Natural killer cell (primary cell): Measurements from ENCODE around the gene FAM3A. TPM values are rescaled to one million over a fixed set of nuclear protein-coding genes. Genes with fewer than 3 reads are reported as not detected.

Experiments
- ATAC-seq, 3 donors: fragments of 150-1000 bp in 2 of 3; fragments of 200-7000 bp in 1 of 3; cut with Tn5 transposase; 1 replicate in 1 of 3; 2 replicates in 2 of 3; pipeline ENCODE4 v1.10.0; 2021; ENCODE audit warnings: mild to moderate bottlenecking in 2 of 3, moderate library complexity in 2 of 3
- DNase-seq, 2 donors: peaks; one replicate each; pipeline versions ENCODE4 v3.0.0 to v3.0.0-alpha.2; 2013 to 2021; ENCODE audit warnings: mixed read lengths in 1 of 2
- H3K27ac ChIP-seq: one replicate; pipeline ENCODE4 v1.5.1; 2013; ENCODE audit warnings: mild to moderate bottlenecking, low read length
- H3K27me3 ChIP-seq: one replicate; pipeline ENCODE4 v1.6.1; 2013; ENCODE audit warnings: low read length; ENCODE audit not compliant: control insufficient read depth, insufficient read depth
- H3K36me3 ChIP-seq: one replicate; pipeline ENCODE4 v1.6.1; 2013; ENCODE audit warnings: low read length; ENCODE audit not compliant: control insufficient read depth, insufficient read depth
- H3K4me1 ChIP-seq: one replicate; pipeline ENCODE4 v1.6.1; 2013; ENCODE audit warnings: low read length; ENCODE audit not compliant: control insufficient read depth, insufficient read depth
- H3K4me3 ChIP-seq: one replicate; pipeline ENCODE4 v1.5.1; 2013; ENCODE audit warnings: low read length
- H3K9me3 ChIP-seq: one replicate; pipeline ENCODE4 v1.6.1; 2013; ENCODE audit warnings: low read length; ENCODE audit not compliant: control insufficient read depth, insufficient read depth
- H3K27ac Mint-ChIP-seq, 2 donors: one replicate each; pipeline ENCODE4 v1.8.0; 2022; ENCODE audit warnings: mild to moderate bottlenecking in 2 of 2, mixed read lengths in 2 of 2, moderate library complexity in 1 of 2
- H3K27me3 Mint-ChIP-seq, 2 donors: one replicate each; pipeline ENCODE4 v1.8.0; 2022; ENCODE audit warnings: low read depth in 2 of 2, mixed read lengths in 2 of 2
- H3K36me3 Mint-ChIP-seq: one replicate; pipeline ENCODE4 v1.8.0; 2022; ENCODE audit warnings: mixed read lengths
- H3K4me1 Mint-ChIP-seq, 2 donors: one replicate each; pipeline ENCODE4 v1.8.0; 2022; ENCODE audit warnings: mixed read lengths in 2 of 2
- H3K4me3 Mint-ChIP-seq: one replicate; pipeline ENCODE4 v1.8.0; 2022; ENCODE audit warnings: mild to moderate bottlenecking, moderate library complexity, mixed read lengths
- H3K9me3 Mint-ChIP-seq, 2 donors: one replicate each; pipeline ENCODE4 v1.8.0; 2022; ENCODE audit warnings: mixed read lengths in 2 of 2
- CTCF ChIP-seq: fragments of 200-600 bp; IDR thresholded peaks from one replicate; pipeline ENCODE4 v1.8.0; 2022; ENCODE audit warnings: antibody characterized with exemption
- WGBS: methylation state at CpG from one replicate; pipeline ENCODE4 v1.1.7; 2013; ENCODE audit warnings: missing lambda C conversion rate; ENCODE audit not compliant: insufficient coverage; 5-methylcytosine and 5-hydroxymethylcytosine counted together
- intact Hi-C: fragments of 100-400 bp; cut with micrococcal nuclease; formaldehyde crosslinking; loops from one replicate; pipeline ENCODE4 v1.14.2; 2022
- total RNA-seq, 4 donors: library from RNA; stranded (reverse); fragments of 120-200 nt in 1 of 4; gene quantifications; one replicate each; pipeline versions ENCODE4 v1.2.3 to v1.2.4, GENCODE V29; 2013 to 2022

Gene FAM3A
- total RNA-seq, 3 donors from 2014 or later (not counting 1 experiment from before 2014, with no cell fraction given) = 31.1 to 38.0 (median 37.3) TPM

- H3K36me3 Mint-ChIP-seq = no peaks in the 10 kb centered on the region
- H3K4me1 Mint-ChIP-seq = peaks cover 0 to 6% of the 10 kb centered on the region in 2 donors
Measured at GRCh38 chrX:154508384-154508745, 7.7 kb downstream of the FAM3A start.

GRCh38 chrX:154507673-154508383, 8.2 kb downstream of the FAM3A start:
- no peak for TF ChIP-seq CTCF
- Histone ChIP-seq H3K9me3 (no peaks in the 10 kb centered on the region), H3K36me3 (peaks cover 3% of the 10 kb centered on the region), H3K4me1 (peaks cover 10% of the 10 kb centered on the region), H3K4me3 (no peak overlapping the region), H3K27me3 (no peaks in the 10 kb centered on the region), H3K27ac (no peak overlapping the region)
- ATAC-seq = no peak
- intact Hi-C loops = no loop called here
- no peak for DNase-seq
- H3K4me3 Mint-ChIP-seq = no peak overlapping the region
- 98% methylated on average over 18 of the region's 24 CpGs for WGBS
- H3K27me3 Mint-ChIP-seq = no peaks in the 10 kb centered on the region
- no peak overlapping the region for H3K27ac Mint-ChIP-seq
- no peaks in the 10 kb centered on the region for H3K36me3 Mint-ChIP-seq
- no peaks in the 10 kb centered on the region for H3K9me3 Mint-ChIP-seq
- peaks cover 0 to 6% of the 10 kb centered on the region in 2 donors for H3K4me1 Mint-ChIP-seq

More at GRCh38 chrX:154508384-154508745, 7.7 kb downstream of the FAM3A start:
- no peaks in the 10 kb centered on the region for H3K27me3 Mint-ChIP-seq
- no peak overlapping the region for H3K27ac Mint-ChIP-seq
- 95% methylated on average over 13 of the region's 13 CpGs for WGBS
- H3K27ac ChIP-seq = no peak overlapping the region
- peaks cover 3% of the 10 kb centered on the region for H3K36me3 ChIP-seq
- ATAC-seq (no peak), DNase-seq (no peak)
- H3K4me3 Mint-ChIP-seq = no peak overlapping the region
- no peaks in the 10 kb centered on the region for H3K9me3 Mint-ChIP-seq
- H3K27me3 ChIP-seq = no peaks in the 10 kb centered on the region
- peaks cover 10% of the 10 kb centered on the region for H3K4me1 ChIP-seq
- H3K9me3 ChIP-seq = no peaks in the 10 kb centered on the region
- intact Hi-C loops = no loop called here
- no peak overlapping the region for H3K4me3 ChIP-seq
- TF ChIP-seq CTCF = no peak

GRCh38 chrX:154506483-154507332, 9.3 kb downstream of the FAM3A start:
- TF ChIP-seq CTCF = no peak
- Histone ChIP-seq H3K4me3 (no peak overlapping the region), H3K4me1 (peaks cover 7% of the 10 kb centered on the region), H3K27ac (no peak overlapping the region), H3K9me3 (no peaks in the 10 kb centered on the region), H3K36me3 (peaks cover 3% of the 10 kb centered on the region), H3K27me3 (no peaks in the 10 kb centered on the region)
- no peak for DNase-seq
- no peak overlapping the region for H3K4me3 Mint-ChIP-seq
- H3K9me3 Mint-ChIP-seq = no peaks in the 10 kb centered on the region
- H3K36me3 Mint-ChIP-seq = no peaks in the 10 kb centered on the region
- H3K4me1 Mint-ChIP-seq = peaks cover 0 to 6% of the 10 kb centered on the region in 2 donors
- intact Hi-C loops = no loop called here
- H3K27ac Mint-ChIP-seq = no peak overlapping the region
- H3K27me3 Mint-ChIP-seq = no peaks in the 10 kb centered on the region
- WGBS = 98% methylated on average over 28 of the region's 37 CpGs
- no peak for ATAC-seq
